OCI-LY7 (cell line): ENCODE measurements around the gene PGGT1B. TPM values are rescaled to one million over a fixed set of nuclear protein-coding genes. Genes with fewer than 3 reads are reported as not detected.
"Not testable (repeated sequence)": the region's sequence is repeated elsewhere in the genome, so short reads cannot be mapped to it uniquely, and the experiment has no call there.

Experiments used
- BruUV-seq: library from RNA; stranded (reverse); fragments of 400-500 nt; replicated peaks from 2 replicates; lab custom pipeline; 2021; lab: Mats Ljungman, UMichigan
- CTCF ChIA-PET: fragments of 300-600 bp; sonication (Branson Sonifier 250); formaldehyde crosslinking; loops from one replicate; lab custom pipeline; 2022; ENCODE audit warnings: antibody characterized with exemption; ENCODE audit not compliant: unreplicated experiment; lab: Charles Lee
- POLR2A ChIA-PET: fragments of 300-600 bp; sonication (Branson Sonifier 250); formaldehyde crosslinking; loops from one replicate; lab custom pipeline; 2022; ENCODE audit warnings: antibody characterized with exemption; lab: Charles Lee
- DNase-seq: peaks from one replicate; pipeline ENCODE4 v3.0.0-alpha.2; 2015; ENCODE audit warnings: low spot score
- H2AFZ ChIP-seq: fragments of 200-600 bp; sonication (generic), shearing (Covaris generic); 2 replicates; pipeline ENCODE4 v1.6.1; 2014; ENCODE audit warnings: mild to moderate bottlenecking, antibody characterized with exemption, low read length, moderate library complexity
- H3K27ac ChIP-seq: fragments of 200-600 bp; sonication (generic); 2 replicates; pipeline ENCODE4 v1.5.1; 2014; ENCODE audit warnings: mixed run types, low read depth, mild to moderate bottlenecking, moderate library complexity, low read length, inconsistent platforms; ENCODE audit not compliant: poor library complexity, severe bottlenecking
- H3K36me3 ChIP-seq: fragments of 200-600 bp; sonication (generic); 2 replicates; pipeline ENCODE4 v1.6.1; 2014; ENCODE audit warnings: mild to moderate bottlenecking, antibody characterized with exemption, low read length, moderate library complexity, mixed read lengths; ENCODE audit not compliant: insufficient read depth
- H3K4me1 ChIP-seq: fragments of 200-600 bp; sonication (generic); 2 replicates; pipeline ENCODE4 v1.5.1; 2014; ENCODE audit warnings: mild to moderate bottlenecking, low read length; ENCODE audit not compliant: insufficient read depth, poor library complexity, severe bottlenecking
- H3K4me2 ChIP-seq: fragments of 200-600 bp; sonication (generic); 2 replicates; pipeline ENCODE4 v1.6.1; 2014; ENCODE audit warnings: mild to moderate bottlenecking, low read length
- H3K4me3 ChIP-seq: fragments of 200-600 bp; sonication (generic); 2 replicates; pipeline ENCODE4 v1.5.1; 2014; ENCODE audit warnings: mild to moderate bottlenecking, low read depth, low read length; ENCODE audit not compliant: poor library complexity, severe bottlenecking
- H3K79me2 ChIP-seq: fragments of 200-600 bp; sonication (generic); 2 replicates; pipeline ENCODE4 v1.6.1; 2016; ENCODE audit warnings: low read depth, mild to moderate bottlenecking, low read length, moderate library complexity, mixed read lengths; ENCODE audit not compliant: insufficient read depth
- H3K9me2 ChIP-seq: fragments of 200-600 bp; sonication (generic); 2 replicates; pipeline ENCODE4 v1.6.1; 2016; ENCODE audit warnings: mild to moderate bottlenecking, low read length, mixed read lengths; ENCODE audit not compliant: insufficient read depth
- H3K9me3 ChIP-seq: fragments of 200-600 bp; sonication (generic); 2 replicates; pipeline ENCODE4 v1.6.1; 2014; ENCODE audit warnings: mild to moderate bottlenecking, mixed run types, low read length, mixed read lengths
- H4K20me1 ChIP-seq: fragments of 200-600 bp; sonication (generic); 2 replicates; pipeline ENCODE4 v1.6.1; 2014; ENCODE audit warnings: mild to moderate bottlenecking, antibody characterized with exemption, low read length, moderate library complexity, mixed read lengths; ENCODE audit not compliant: insufficient read depth
- CTCF ChIP-seq: fragments of 200-600 bp; sonication (generic); conservative IDR thresholded peaks from 2 replicates; pipeline ENCODE4 v1.5.1; 2014; ENCODE audit warnings: mild to moderate bottlenecking, antibody characterized with exemption, low read length, moderate library complexity, mixed read lengths
- EZH2phosphoT487 ChIP-seq: fragments of 200-600 bp; sonication (generic); IDR thresholded peaks from 2 replicates; pipeline ENCODE4 v1.6.1; 2018; ENCODE audit warnings: low read depth, borderline replicate concordance, mild to moderate bottlenecking, mixed run types, antibody characterized with exemption, low read length, moderate library complexity, mixed read lengths
- intact Hi-C: fragments of 100-400 bp; cut with micrococcal nuclease; formaldehyde crosslinking; loops from one replicate; pipeline ENCODE4 v1.10.0; 2022; ENCODE audit not compliant: unreplicated experiment
- total RNA-seq, 2 experiments: library from RNA; depleted of rRNA in 1 of 2; stranded (reverse); fragments of >200 nt in 1 of 2; shearing (Covaris generic) in 1 of 2; gene quantifications; 2 replicates each; pipeline ENCODE4 v1.2.3, GENCODE V29; 2014 to 2022

The PGGT1B gene
- total RNA-seq, 2 experiments from 2014 or later, result 19.7 to 54.7 TPM

- intact Hi-C loops, result no loop called here
- Histone ChIP-seq H3K9me3 (no peaks in the 10 kb centered on the region), H4K20me1 (peaks cover 12% of the 10 kb centered on the region; the same call in 1 of the 2 replicates), H3K27ac (no peak overlapping the region), H3K9me2 (no peaks in the 10 kb centered on the region), H3K36me3 (peaks cover 35% of the 10 kb centered on the region), H3K4me3 (peak overlapping the region; percentile 83), H3K79me2 (peaks cover 67% of the 10 kb centered on the region), H3K4me1 (peaks cover 30% of the 10 kb centered on the region), H2AFZ (no peak overlapping the region), H3K4me2 (peak overlapping the region; percentile 76)
- DNase-seq, result no peak
- TF ChIP-seq EZH2phosphoT487, result no peak
- no TSS peak for BruUV-seq
- CTCF ChIA-PET, result no interaction called here
- POLR2A ChIA-PET, result interaction anchor here (0.6 to 2.2 kb wide), 5 partner anchors 11 to 1393 kb away, joined by 3 to 8 read pairs (median 4); no protein-coding TSS in a partner anchor
These were observed 2.4 kb downstream of the PGGT1B start for GRCh38 chr5:115260248-115260647.

GRCh38 chr5:115257981-115258380 is 4.7 kb downstream of the PGGT1B start:
- ChIA-PET CTCF (no interaction called here), POLR2A (interaction anchor here (0.5 kb wide), 1 partner anchor 88 kb away, joined by 3 read pairs; no protein-coding TSS in a partner anchor)
- Histone ChIP-seq H3K36me3 (peaks cover 54% of the 10 kb centered on the region), H3K4me2 (no peak overlapping the region), H3K4me3 (no peak overlapping the region), H3K79me2 (peaks cover 90% of the 10 kb centered on the region), H3K9me3 (no peaks in the 10 kb centered on the region; the same call in 1 of the 2 replicates), H4K20me1 (peaks cover 12% of the 10 kb centered on the region; the same call in 1 of the 2 replicates), H3K27ac (no peak overlapping the region), H3K9me2 (no peaks in the 10 kb centered on the region), H3K4me1 (peaks cover 20% of the 10 kb centered on the region), H2AFZ (no peak overlapping the region)
- intact Hi-C loops, result no loop called here
- TF ChIP-seq CTCF (no peak), EZH2phosphoT487 (no peak)
- no peak for DNase-seq
- BruUV-seq, result no TSS peak

GRCh38 chr5:115249379-115249778 is 13.3 kb downstream of the PGGT1B start:
- H3K9me3 ChIP-seq, DNase-seq, H3K4me2 ChIP-seq, H3K4me3 ChIP-seq, H4K20me1 ChIP-seq, BruUV-seq, H3K9me2 ChIP-seq, CTCF ChIA-PET, H3K4me1 ChIP-seq, H3K27ac ChIP-seq, H2AFZ ChIP-seq, intact Hi-C loops: not testable (repeated sequence)
- Histone ChIP-seq H3K36me3 (peaks cover 53% of the 10 kb centered on the region), H3K79me2 (peaks cover 69% of the 10 kb centered on the region)
- POLR2A ChIA-PET, result interaction anchor here (0.6 to 1.7 kb wide), 2 partner anchors 11 to 34 kb away, joined by 3 to 8 read pairs; no protein-coding TSS in a partner anchor
